CD4-positive, alpha-beta T cell (primary cell): Measurements from ENCODE around the gene CHORDC1. TPM values are rescaled to one million over a fixed set of nuclear protein-coding genes. Genes with fewer than 3 reads are reported as not detected.
"Not testable (repeated sequence)": the region's sequence is repeated elsewhere in the genome, so short reads cannot be mapped to it uniquely, and the experiment has no call there.

Experiments used
- ATAC-seq: fragments of 200-7000 bp; cut with Tn5 transposase; one replicate; pipeline ENCODE4 v1.10.0; 2022; ENCODE audit warnings: mild to moderate bottlenecking; ENCODE audit not compliant: poor library complexity
- CTCF ChIA-PET: fragments of 350-600 bp; sonication (Branson Sonifier 250); formaldehyde crosslinking; loops from one replicate; lab custom pipeline; 2021; ENCODE audit warnings: antibody characterized with exemption, inconsistent platforms; lab: Charles Lee
- POLR2A ChIA-PET: fragments of 350-600 bp; sonication (Branson Sonifier 250); formaldehyde crosslinking; loops from one replicate; lab custom pipeline; 2021; ENCODE audit warnings: antibody characterized with exemption, inconsistent platforms; lab: Charles Lee
- DNase-seq, 14 experiments: peaks; one replicate each; pipeline ENCODE4 v3.0.0-alpha.2; 2013 to 2020; ENCODE audit warnings: mixed read lengths in 2 of 14
- H3K27ac ChIP-seq, 2 donors: one replicate each; pipeline versions ENCODE4 v1.5.1 to v1.7.0; 2013; ENCODE audit warnings: low read length in 2 of 2, low read depth in 1 of 2, mild to moderate bottlenecking in 1 of 2
- H3K27me3 ChIP-seq, 2 experiments: 1 replicate in 1 of 2; 2 replicates in 1 of 2; pipeline versions ENCODE4 v1.6.1 to v1.7.0; 2013; ENCODE audit warnings: low read length in 2 of 2, control low read depth in 1 of 2, mild to moderate bottlenecking in 1 of 2, moderate library complexity in 1 of 2; ENCODE audit not compliant: insufficient read depth in 2 of 2, control insufficient read depth in 1 of 2
- H3K36me3 ChIP-seq: one replicate; pipeline ENCODE4 v1.6.1; 2013; ENCODE audit warnings: low read length, control low read depth; ENCODE audit not compliant: insufficient read depth
- H3K4me1 ChIP-seq: one replicate; pipeline ENCODE4 v1.6.1; 2013; ENCODE audit warnings: low read length, control low read depth; ENCODE audit not compliant: insufficient read depth
- H3K4me3 ChIP-seq: one replicate; pipeline ENCODE4 v1.5.1; 2013; ENCODE audit warnings: mild to moderate bottlenecking, low read length, moderate library complexity
- H3K9me3 ChIP-seq, 2 experiments: 1 replicate in 1 of 2; 2 replicates in 1 of 2; pipeline versions ENCODE4 v1.6.1 to v1.7.0; 2013; ENCODE audit warnings: low read length in 2 of 2, mild to moderate bottlenecking in 2 of 2, control low read depth in 1 of 2, moderate library complexity in 1 of 2; ENCODE audit not compliant: control insufficient read depth in 1 of 2, insufficient read depth in 1 of 2
- H3K27ac Mint-ChIP-seq: one replicate; pipeline ENCODE4 v1.8.0; 2020; ENCODE audit warnings: mixed read lengths
- H3K27me3 Mint-ChIP-seq: one replicate; pipeline ENCODE4 v1.8.0; 2021; ENCODE audit warnings: mixed read lengths
- H3K36me3 Mint-ChIP-seq: one replicate; pipeline ENCODE4 v1.8.0; 2021; ENCODE audit warnings: low read depth, mixed read lengths
- H3K4me1 Mint-ChIP-seq: one replicate; pipeline ENCODE4 v1.8.0; 2021; ENCODE audit warnings: low read depth, mixed read lengths
- H3K4me3 Mint-ChIP-seq: one replicate; pipeline ENCODE4 v1.8.0; 2020; ENCODE audit warnings: mild to moderate bottlenecking, mixed read lengths
- H3K9me3 Mint-ChIP-seq: one replicate; pipeline ENCODE4 v1.8.0; 2020; ENCODE audit warnings: mixed read lengths
- CTCF ChIP-seq: fragments of 200-600 bp; IDR thresholded peaks from one replicate; pipeline ENCODE4 v1.8.0; 2022; ENCODE audit warnings: antibody characterized with exemption, mild to moderate bottlenecking
- intact Hi-C, 2 experiments: fragments of 100-400 bp; cut with DNase I in 1 of 2; cut with micrococcal nuclease in 1 of 2; formaldehyde crosslinking; loops; one replicate each; pipeline versions ENCODE4 v1.15.1 to v1.9.0; 2023 to 2025; cut with DNase I, micrococcal nuclease
- total RNA-seq, 174 experiments: library from RNA in 2 of 174; stranded (reverse) in 2 of 174; gene quantifications; one replicate each; pipeline ENCODE4 v1.2.3 and lab custom pipeline; 2021 to 2026

CHORDC1 gene
- total RNA-seq, 2 experiments from 2014 or later = 64.6 to 65.9 TPM

- Histone ChIP-seq H3K4me1 (no peaks in the 10 kb centered on the region), H3K27me3 (no peaks in the 10 kb centered on the region), H3K27ac (no peak overlapping the region), H3K36me3 (no peaks in the 10 kb centered on the region), H3K4me3 (no peak overlapping the region), H3K9me3 (no peaks in the 10 kb centered on the region)
- no peak for TF ChIP-seq CTCF
- peaks cover 4% of the 10 kb centered on the region for H3K27me3 Mint-ChIP-seq
- POLR2A ChIA-PET = no interaction called here
- H3K4me1 Mint-ChIP-seq = no peaks in the 10 kb centered on the region
- no peaks in the 10 kb centered on the region for H3K9me3 Mint-ChIP-seq
- H3K27ac Mint-ChIP-seq = no peak overlapping the region
- H3K4me3 Mint-ChIP-seq = no peak overlapping the region
- CTCF ChIA-PET = no interaction called here
- DNase-seq = no peak
- no peaks in the 10 kb centered on the region for H3K36me3 Mint-ChIP-seq
- no peak for ATAC-seq
- intact Hi-C loops = no loop called here
These were observed 51.5 kb downstream of the CHORDC1 start for GRCh38 chr11:90171359-90171758.

- Mint-ChIP-seq H3K9me3 (no peaks in the 10 kb centered on the region), H3K27ac (no peak overlapping the region), H3K4me3 (no peak overlapping the region), H3K36me3 (no peaks in the 10 kb centered on the region), H3K4me1 (no peaks in the 10 kb centered on the region), H3K27me3 (peaks cover 10% of the 10 kb centered on the region)
- Histone ChIP-seq H3K27me3 (no peaks in the 10 kb centered on the region), H3K4me1 (no peaks in the 10 kb centered on the region), H3K9me3 (no peaks in the 10 kb centered on the region), H3K36me3 (no peaks in the 10 kb centered on the region), H3K4me3 (no peak overlapping the region), H3K27ac (no peak overlapping the region)
- TF ChIP-seq CTCF = no peak
- intact Hi-C loops = no loop called here
- POLR2A ChIA-PET = no interaction called here
- CTCF ChIA-PET = no interaction called here
- no peak for DNase-seq
- ATAC-seq = no peak
These were observed 54.3 kb downstream of the CHORDC1 start for GRCh38 chr11:90168571-90168970.

- H3K4me3 ChIP-seq, H3K9me3 ChIP-seq, DNase-seq, H3K27ac ChIP-seq, H3K36me3 ChIP-seq, POLR2A ChIA-PET, H3K4me1 Mint-ChIP-seq, H3K9me3 Mint-ChIP-seq, H3K27ac Mint-ChIP-seq, H3K27me3 ChIP-seq, H3K36me3 Mint-ChIP-seq, ATAC-seq, intact Hi-C loops, H3K4me1 ChIP-seq, H3K4me3 Mint-ChIP-seq, H3K27me3 Mint-ChIP-seq, CTCF ChIA-PET: not testable (repeated sequence)
These were observed 55.1 kb downstream of the CHORDC1 start for GRCh38 chr11:90167704-90168103.

- H3K9me3 Mint-ChIP-seq, H3K4me1 Mint-ChIP-seq, H3K36me3 Mint-ChIP-seq, H3K4me3 Mint-ChIP-seq, ATAC-seq, H3K27ac Mint-ChIP-seq, POLR2A ChIA-PET, H3K27me3 Mint-ChIP-seq, H3K4me3 ChIP-seq, H3K36me3 ChIP-seq, intact Hi-C loops, H3K9me3 ChIP-seq, CTCF ChIA-PET, H3K27ac ChIP-seq, H3K27me3 ChIP-seq, H3K4me1 ChIP-seq: not testable (repeated sequence)
- DNase-seq = peak in 1 of 14 experiments; percentile 4
These were observed 55.8 kb downstream of the CHORDC1 start for GRCh38 chr11:90166982-90167573.

Other genes starting within 250 kb of the CHORDC1 start
- gene TRIM49C, start 191.9 kb downstream of the CHORDC1 start, total RNA-seq = not detected
- gene UBTFL1, start 137.1 kb downstream of the CHORDC1 start, total RNA-seq = not detected
- gene NAALAD2, start 88.4 kb downstream of the CHORDC1 start, total RNA-seq = not detected